ENCODE measurements around the gene KRT7. TPM values are rescaled to one million over a fixed set of nuclear protein-coding genes. Genes with fewer than 3 reads are reported as not detected.

Gene KRT7
- total RNA-seq, 1 experiment from 2014 or later = 10.0 TPM

- H4K91ac ChIP-seq (ENCODE audit: insufficient read length, low read depth, low read length) = no peak overlapping the region
- H3K4me3 Mint-ChIP-seq = no peak overlapping the region
- H3K4me1 Mint-ChIP-seq = peaks cover 0 to 27% of the 10 kb centered on the region in 2 experiments
- no peak for TF ChIP-seq CTCF (conservative IDR thresholded peaks at IDR 0.05)
- H2AK5ac ChIP-seq (ENCODE audit: insufficient read length, low read length) = no peak overlapping the region
- H3K27ac ChIP-seq (ENCODE audit: insufficient read length, low read depth, low read length) = no peak overlapping the region
- no peak overlapping the region for H2BK5ac ChIP-seq (ENCODE audit: insufficient read length, low read length)
- no peaks in the 10 kb centered on the region for H3K23me2 ChIP-seq (ENCODE audit: insufficient read length, low read depth, low read length, poor library complexity, severe bottlenecking)
- peaks cover 7% of the 10 kb centered on the region for H3K27me3 Mint-ChIP-seq (ENCODE audit: low read depth)
- H3T11ph ChIP-seq (ENCODE audit: low read length) = no peak overlapping the region
- H3K9me3 Mint-ChIP-seq = no peaks in the 10 kb centered on the region
- no peak overlapping the region for H3K56ac ChIP-seq (ENCODE audit: insufficient read length, low read depth, low read length)
- H3K18ac ChIP-seq (ENCODE audit: insufficient read length, low read depth, low read length) = no peak overlapping the region
- H3K79me1 ChIP-seq (ENCODE audit: insufficient read depth, low read depth, low read length, poor library complexity, severe bottlenecking) = no peaks in the 10 kb centered on the region
- H3K27me3 ChIP-seq (ENCODE audit: insufficient read depth, low read length) = no peaks in the 10 kb centered on the region
- H3K4me2 ChIP-seq (ENCODE audit: insufficient read depth, insufficient read length, low read length) = no peak overlapping the region
- H3K79me2 ChIP-seq (ENCODE audit: insufficient read depth, low read length) = no peaks in the 10 kb centered on the region
- no peaks in the 10 kb centered on the region; a peak in 1 of 7 replicates for H3K36me3 Mint-ChIP-seq (ENCODE audit: insufficient read depth in 1 of 3, low read depth in 3 of 3)
- H2BK12ac ChIP-seq (ENCODE audit: insufficient read length, low read depth, low read length) = no peak overlapping the region
- no peak overlapping the region for H3K23ac ChIP-seq (ENCODE audit: insufficient read length, low read depth, low read length)
- no peak overlapping the region for H3K4ac ChIP-seq (ENCODE audit: low read depth, low read length)
- H3K9ac ChIP-seq (ENCODE audit: extremely low read depth, insufficient read length, low read length) = no peak overlapping the region
- H2BK120ac ChIP-seq (ENCODE audit: low read depth, low read length, poor library complexity, severe bottlenecking) = no peak overlapping the region
- no peak overlapping the region; a peak in 1 of 7 replicates for H3K27ac Mint-ChIP-seq
- no peak overlapping the region for H2BK20ac ChIP-seq (ENCODE audit: low read depth, low read length, poor library complexity, severe bottlenecking)
- H4K20me1 ChIP-seq (ENCODE audit: control insufficient read depth, insufficient read depth, insufficient read length) = no peaks in the 10 kb centered on the region
- H3K14ac ChIP-seq (ENCODE audit: insufficient read depth, low read length) = no peak overlapping the region
- H4K5ac ChIP-seq (ENCODE audit: insufficient read length, low read depth, low read length) = no peak overlapping the region
- H4K8ac ChIP-seq (replicated peaks; ENCODE audit: insufficient read length, low read depth, low read length) = no peak overlapping the region
- H3K9me3 ChIP-seq (ENCODE audit: control insufficient read depth, low read depth, low read length) = no peaks in the 10 kb centered on the region
- H3K4me1 ChIP-seq (ENCODE audit: insufficient read depth, low read length) = peaks cover 2% of the 10 kb centered on the region; the same call in 1 of the 2 replicates
- no peak overlapping the region for H2BK15ac ChIP-seq (ENCODE audit: low read depth, low read length)
- DNase-seq = no peak
- no peak overlapping the region for H2AFZ ChIP-seq (ENCODE audit: low read length)
- no CpG with 5 or more reads among the region's 2 CpGs for WGBS (ENCODE audit: extremely low coverage, insufficient read length, low lambda C conversion rate)
Observed at GRCh38 chr12:52207106-52207505, 25.9 kb upstream of the KRT7 start.
